SKM-1 treated with dmso at 0.1 percent for 144 hours (cell line): Measurements from ENCODE around the gene KIDINS220.

Source experiments
- DNase-seq: peaks from one replicate; lab custom pipeline; 2025; ENCODE audit not compliant: unreplicated experiment; lab: John Stamatoyannopoulos, UW

Gene KIDINS220

DNA sequence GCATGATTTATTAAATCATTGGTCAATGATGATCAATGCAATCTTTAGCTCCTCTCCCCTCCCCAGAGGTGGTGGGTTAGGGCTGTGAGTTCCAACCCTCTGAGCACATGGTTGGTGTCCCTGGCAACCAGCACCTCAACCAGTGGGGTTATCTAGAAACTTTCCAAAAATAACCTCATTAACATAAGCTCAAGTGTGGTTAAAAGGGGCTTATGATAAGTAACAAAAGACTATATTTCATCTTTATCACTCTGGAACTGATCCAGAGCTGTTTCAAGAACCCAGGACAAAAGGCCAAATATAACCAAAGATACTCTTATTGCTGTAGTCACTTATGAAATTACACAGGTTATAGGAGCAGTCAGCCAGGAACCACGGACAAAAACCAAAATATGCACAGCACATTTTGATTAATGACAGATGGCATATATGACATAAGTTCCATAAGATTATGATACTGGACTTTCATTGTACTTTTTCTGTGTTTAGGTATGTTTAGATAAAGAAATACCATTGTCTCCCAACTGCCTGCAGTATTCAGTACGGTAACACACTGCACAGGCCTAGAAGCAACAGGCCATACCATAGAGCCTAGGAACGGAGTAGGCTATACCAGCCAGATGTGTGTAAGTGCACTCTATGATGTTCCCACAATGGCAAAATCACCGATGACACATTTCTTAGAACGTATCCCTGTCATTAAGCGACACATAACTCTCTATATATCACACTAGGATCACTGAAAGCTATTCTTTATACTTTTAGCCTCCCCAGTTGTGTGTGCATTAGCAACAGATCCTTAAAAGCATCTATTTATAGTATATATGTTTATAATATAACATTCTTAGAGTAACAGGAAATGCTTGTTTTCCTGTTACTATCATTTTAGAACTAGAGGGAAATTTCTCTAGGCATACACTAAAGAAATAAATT, 31.9 kb downstream of the KIDINS220 start:
- DNase-seq: no peak

DNA sequence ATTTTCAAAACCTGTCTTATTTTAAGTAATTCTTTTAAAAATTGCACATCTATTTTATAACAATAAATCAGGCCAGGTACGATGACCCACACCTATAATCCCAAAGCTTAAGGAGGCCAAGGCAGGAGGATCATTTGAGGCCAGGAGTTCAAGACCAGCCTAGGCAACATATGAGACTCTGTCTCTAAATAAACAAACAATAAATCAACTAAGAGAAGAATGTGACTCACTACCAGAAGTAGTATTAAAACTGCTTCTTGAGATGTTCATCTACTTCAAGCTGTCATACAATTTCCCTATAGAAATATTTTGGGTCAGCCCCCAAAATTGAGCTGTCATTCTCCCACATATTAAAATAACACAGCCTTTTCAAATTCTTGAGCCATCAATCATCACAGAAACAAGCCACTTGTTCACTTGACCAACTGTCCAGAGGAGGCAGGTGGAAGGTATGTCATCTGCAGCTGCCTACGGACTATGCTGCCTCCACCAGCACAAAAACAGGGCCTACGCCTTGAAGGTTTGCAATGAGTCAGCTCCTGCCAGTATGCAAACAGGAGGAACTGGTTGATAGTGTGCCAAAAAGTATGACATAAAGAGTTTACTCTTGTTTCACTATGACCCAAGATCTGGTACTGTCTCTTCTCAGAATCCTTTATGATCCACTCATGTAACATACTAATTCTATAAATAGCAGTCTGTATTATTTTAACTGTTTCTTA, 33.6 kb downstream of the KIDINS220 start:
- DNase-seq: no peak

DNA sequence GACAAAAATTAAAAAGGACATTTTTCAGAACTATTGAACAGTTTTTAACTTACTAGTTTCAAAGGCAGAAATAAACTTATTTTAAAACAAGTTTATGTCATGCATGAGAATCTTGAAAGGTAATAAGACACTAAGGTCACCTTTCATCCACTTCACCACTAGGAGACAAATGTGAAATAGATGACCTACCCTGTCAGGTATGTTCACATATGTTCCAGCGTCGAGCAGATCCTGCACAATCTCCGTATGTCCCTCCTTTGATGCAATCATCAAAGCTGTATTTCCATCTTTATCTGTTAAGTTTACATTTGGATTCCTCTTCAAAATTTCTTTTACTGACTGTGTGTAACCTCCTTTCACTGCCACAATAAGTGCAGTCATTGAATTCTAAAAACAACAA, 34.7 kb downstream of the KIDINS220 start:
- no peak for DNase-seq

- DNase-seq: no peak
These were observed 36.6 kb downstream of the KIDINS220 start for GRCh38 chr2:8800821-8801220.

DNA sequence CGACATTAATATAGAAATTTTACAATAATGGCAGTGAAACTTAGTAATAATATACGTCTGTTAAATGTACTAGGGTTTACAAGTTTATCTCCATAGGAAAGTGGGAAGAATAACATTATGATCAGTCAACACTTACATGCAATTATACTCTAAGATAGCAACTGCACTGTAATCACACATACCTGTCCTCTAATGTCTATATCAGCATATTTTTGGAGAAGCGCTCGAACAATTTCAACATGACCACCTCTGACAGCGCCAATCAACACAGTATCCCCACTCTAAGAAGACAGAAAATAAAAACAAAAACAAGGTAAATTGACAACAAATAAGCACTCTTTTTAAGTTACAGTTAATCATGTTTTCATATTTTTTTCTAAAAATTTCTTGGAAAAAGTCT, 37.2 kb downstream of the KIDINS220 start:
- DNase-seq: no peak

DNA sequence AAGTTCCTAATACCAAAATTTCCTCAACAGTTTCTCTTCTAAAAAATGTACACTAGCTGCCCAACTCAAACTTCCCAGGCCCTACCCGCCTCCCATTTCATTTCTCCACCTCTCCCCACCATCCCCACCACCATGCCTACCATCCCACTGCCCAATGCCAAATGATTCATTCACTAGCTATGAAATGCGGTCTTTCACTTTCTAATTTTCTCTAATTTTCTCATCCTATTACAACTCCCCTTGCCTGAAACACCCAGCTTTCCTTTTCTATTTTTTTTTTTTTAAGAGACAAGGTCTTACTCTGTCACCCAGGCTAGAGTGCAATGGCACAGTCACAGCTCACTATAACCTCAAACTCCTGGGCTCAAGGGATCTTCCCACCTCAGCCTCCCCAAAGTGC, 38.4 kb downstream of the KIDINS220 start:
- DNase-seq: no peak

- no peak for DNase-seq
These were observed 39.0 kb downstream of the KIDINS220 start for GRCh38 chr2:8798393-8798792.

GRCh38 chr2:8797682-8798081, 39.7 kb downstream of the KIDINS220 start:
- DNase-seq: no peak

- DNase-seq: no peak
These were observed 40.4 kb downstream of the KIDINS220 start for GRCh38 chr2:8796878-8797550.

DNA sequence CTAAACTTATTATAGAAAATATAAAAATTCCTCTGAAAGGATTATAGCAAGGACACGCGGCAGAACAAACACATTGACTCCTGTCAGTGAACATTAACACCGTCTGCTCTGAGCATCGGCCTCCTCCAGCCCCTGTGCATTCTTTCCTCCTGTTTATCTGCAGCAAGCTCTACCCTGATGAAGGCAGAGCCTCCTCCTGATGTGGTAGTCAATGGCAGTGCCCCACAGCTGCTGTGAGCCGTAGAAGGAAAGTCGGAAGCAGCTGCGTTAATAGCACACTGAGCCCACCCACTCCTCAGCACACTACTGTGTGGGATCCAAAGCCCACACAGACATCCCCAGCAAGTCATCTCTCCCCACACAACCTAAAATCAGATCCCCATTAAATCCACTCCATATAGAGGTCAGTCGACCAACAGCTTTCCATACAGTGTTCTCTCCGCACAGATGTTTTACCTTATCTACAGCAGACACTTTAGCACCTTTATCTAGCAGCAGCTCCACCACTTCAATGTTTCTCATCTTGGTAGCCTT, 41.0 kb downstream of the KIDINS220 start:
- DNase-seq: no peak

GRCh38 chr2:8794923-8795825, 42.2 kb downstream of the KIDINS220 start:
- DNase-seq: no peak

GRCh38 chr2:8790739-8791162, 46.7 kb downstream of the KIDINS220 start:
- DNase-seq: no peak

DNA sequence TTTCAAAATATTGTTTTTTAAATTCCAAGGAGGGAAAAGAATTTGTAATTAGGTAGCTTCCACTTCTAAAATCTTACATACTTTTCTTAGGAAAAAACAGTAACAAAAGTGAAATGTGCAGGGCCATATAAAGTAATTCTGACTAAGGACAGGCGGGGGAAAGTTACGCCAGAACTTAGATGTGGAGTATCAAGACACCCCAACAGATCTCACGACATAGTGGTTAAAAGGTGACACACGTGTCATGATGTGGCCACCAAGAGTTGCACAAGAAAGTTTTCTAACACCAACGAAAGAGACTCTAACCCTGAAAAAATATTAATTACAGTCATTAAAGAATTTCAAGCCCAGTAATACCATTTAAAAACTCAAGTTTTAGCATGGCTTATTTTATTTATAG, 51.0 kb downstream of the KIDINS220 start:
- no peak for DNase-seq

GRCh38 chr2:8779795-8780671, 57.4 kb downstream of the KIDINS220 start:
- no peak for DNase-seq

GRCh38 chr2:8774371-8774770, 63.0 kb downstream of the KIDINS220 start:
- no peak for DNase-seq

- DNase-seq: no peak
These were observed 70.1 kb downstream of the KIDINS220 start for GRCh38 chr2:8767324-8767723.

GRCh38 chr2:8761529-8762164, 75.8 kb downstream of the KIDINS220 start:
- no peak for DNase-seq

DNA sequence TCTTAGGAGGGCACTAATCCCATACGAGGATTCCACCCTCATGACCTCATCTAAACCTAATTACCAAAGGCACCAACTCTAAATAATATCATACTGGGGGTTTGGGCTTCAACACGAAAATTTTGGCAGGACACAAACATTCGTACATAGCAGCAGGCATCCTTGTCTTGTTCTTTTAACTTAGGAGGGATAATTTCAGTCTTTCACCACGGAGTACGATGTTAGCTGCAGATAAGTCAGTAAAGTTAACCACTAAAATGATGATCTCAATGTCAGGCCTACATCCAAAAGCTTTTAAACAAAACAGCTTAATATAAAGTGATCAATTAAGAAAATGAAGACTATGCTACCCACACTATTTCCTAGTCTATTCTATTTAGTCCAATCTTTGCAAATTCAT, 80.7 kb downstream of the KIDINS220 start:
- no peak for DNase-seq

DNA sequence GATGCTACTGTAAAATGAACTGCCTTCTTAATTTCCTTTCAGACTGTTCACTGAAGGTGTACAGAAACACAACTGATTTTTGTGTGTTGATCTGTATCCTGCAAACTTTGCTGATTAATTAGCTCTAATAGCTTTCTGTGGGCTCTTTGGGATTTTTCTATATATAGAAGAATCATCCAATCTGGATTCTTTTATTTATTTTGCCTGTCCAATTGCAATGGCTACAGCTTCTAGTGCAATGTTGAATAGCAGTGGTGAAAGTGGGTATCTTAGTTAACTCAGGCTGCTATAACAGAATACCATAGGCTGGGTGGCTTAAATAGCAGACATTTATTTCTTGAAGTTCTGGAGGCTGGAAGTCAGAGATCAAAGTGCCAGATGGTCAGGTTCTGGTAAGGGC, 81.2 kb downstream of the KIDINS220 start:
- DNase-seq: no peak
